ENCODE measurements around the gene PSMD1.

The PSMD1 gene

GRCh38 chr2:231028889-231029288 is 27.8 kb upstream of the PSMD1 start:
- TF ChIP-seq CTCF (IDR thresholded peaks at IDR 0.05; ENCODE audit: low read depth, low read length, poor library complexity, severe bottlenecking), result no peak
- no peak for TF ChIP-seq EZH2phosphoT487 (IDR thresholded peaks at IDR 0.05; ENCODE audit: borderline replicate concordance, low read length)
- Histone ChIP-seq H3K27ac (ENCODE audit: low read depth, low read length) (no peak overlapping the region), H3K9me2 (replicated peaks; ENCODE audit: control insufficient read depth, low read length) (no peaks in the 10 kb centered on the region), H3K4me3 (ENCODE audit: low read length) (no peak overlapping the region), H3K4me1 (ENCODE audit: control insufficient read depth, low read length) (no peaks in the 10 kb centered on the region), H3K27me3 (ENCODE audit: control insufficient read depth, low read length) (0 out of 2 replicates have a peak, but pooled peaks cover 15% of the 10 kb centered on the region), H3K9me3 (ENCODE audit: control insufficient read depth, insufficient read depth, low read length) (no peaks in the 10 kb centered on the region), H3K36me3 (ENCODE audit: control insufficient read depth, low read length) (no peaks in the 10 kb centered on the region), H4K20me1 (ENCODE audit: control insufficient read depth, insufficient read depth, low read depth, low read length) (no peaks in the 10 kb centered on the region), H3K79me2 (ENCODE audit: control insufficient read depth, low read length) (no peaks in the 10 kb centered on the region), H3F3A (ENCODE audit: control insufficient read depth, insufficient read depth) (no peaks in the 10 kb centered on the region), H3K4me2 (ENCODE audit: low read length) (no peak overlapping the region)

- H3K4me1 ChIP-seq (ENCODE audit: control insufficient read depth, low read length), result peaks cover 4% of the 10 kb centered on the region
- H3K27me3 ChIP-seq (ENCODE audit: control insufficient read depth, low read length), result 0 out of 2 replicates have a peak, but pooled peaks cover 15% of the 10 kb centered on the region
- H3K36me3 ChIP-seq (ENCODE audit: control insufficient read depth, low read length), result no peaks in the 10 kb centered on the region
- H3K9me3 ChIP-seq (ENCODE audit: control insufficient read depth, insufficient read depth, low read length), result no peaks in the 10 kb centered on the region
- H3K9me2 ChIP-seq (replicated peaks; ENCODE audit: control insufficient read depth, low read length), result no peaks in the 10 kb centered on the region
- no peak overlapping the region for H3K4me3 ChIP-seq (ENCODE audit: low read length)
- no peaks in the 10 kb centered on the region for H4K20me1 ChIP-seq (ENCODE audit: control insufficient read depth, insufficient read depth, low read depth, low read length)
- no peak for TF ChIP-seq EZH2phosphoT487 (IDR thresholded peaks at IDR 0.05; ENCODE audit: borderline replicate concordance, low read length)
- no peak for TF ChIP-seq CTCF (IDR thresholded peaks at IDR 0.05; ENCODE audit: low read depth, low read length, poor library complexity, severe bottlenecking)
- no peak overlapping the region for H3K4me2 ChIP-seq (ENCODE audit: low read length)
- H3F3A ChIP-seq (ENCODE audit: control insufficient read depth, insufficient read depth), result no peaks in the 10 kb centered on the region
- H3K27ac ChIP-seq (ENCODE audit: low read depth, low read length), result no peak overlapping the region
- H3K79me2 ChIP-seq (ENCODE audit: control insufficient read depth, low read length), result no peaks in the 10 kb centered on the region
These were observed 27.1 kb upstream of the PSMD1 start for GRCh38 chr2:231029563-231029962.

- no peaks in the 10 kb centered on the region for H3K79me2 ChIP-seq (ENCODE audit: control insufficient read depth, low read length)
- H3K9me3 ChIP-seq (ENCODE audit: control insufficient read depth, insufficient read depth, low read length), result no peaks in the 10 kb centered on the region
- no peak overlapping the region for H3K27ac ChIP-seq (ENCODE audit: low read depth, low read length)
- H3K4me1 ChIP-seq (ENCODE audit: control insufficient read depth, low read length), result peaks cover 8% of the 10 kb centered on the region
- TF ChIP-seq CTCF (IDR thresholded peaks at IDR 0.05; ENCODE audit: low read depth, low read length, poor library complexity, severe bottlenecking) (no peak), EZH2phosphoT487 (IDR thresholded peaks at IDR 0.05; ENCODE audit: borderline replicate concordance, low read length) (no peak)
- no peak overlapping the region for H3K4me2 ChIP-seq (ENCODE audit: low read length)
- H3F3A ChIP-seq (ENCODE audit: control insufficient read depth, insufficient read depth), result no peaks in the 10 kb centered on the region
- H3K27me3 ChIP-seq (ENCODE audit: control insufficient read depth, low read length), result 0 out of 2 replicates have a peak, but pooled peaks cover 15% of the 10 kb centered on the region
- H3K4me3 ChIP-seq (ENCODE audit: low read length), result no peak overlapping the region
- H3K9me2 ChIP-seq (replicated peaks; ENCODE audit: control insufficient read depth, low read length), result no peaks in the 10 kb centered on the region
- no peaks in the 10 kb centered on the region for H3K36me3 ChIP-seq (ENCODE audit: control insufficient read depth, low read length)
- H4K20me1 ChIP-seq (ENCODE audit: control insufficient read depth, insufficient read depth, low read depth, low read length), result no peaks in the 10 kb centered on the region
These were observed 25.9 kb upstream of the PSMD1 start for GRCh38 chr2:231030725-231031124.
